Measurements from ENCODE around the gene NACAD.

Gene NACAD

DNA sequence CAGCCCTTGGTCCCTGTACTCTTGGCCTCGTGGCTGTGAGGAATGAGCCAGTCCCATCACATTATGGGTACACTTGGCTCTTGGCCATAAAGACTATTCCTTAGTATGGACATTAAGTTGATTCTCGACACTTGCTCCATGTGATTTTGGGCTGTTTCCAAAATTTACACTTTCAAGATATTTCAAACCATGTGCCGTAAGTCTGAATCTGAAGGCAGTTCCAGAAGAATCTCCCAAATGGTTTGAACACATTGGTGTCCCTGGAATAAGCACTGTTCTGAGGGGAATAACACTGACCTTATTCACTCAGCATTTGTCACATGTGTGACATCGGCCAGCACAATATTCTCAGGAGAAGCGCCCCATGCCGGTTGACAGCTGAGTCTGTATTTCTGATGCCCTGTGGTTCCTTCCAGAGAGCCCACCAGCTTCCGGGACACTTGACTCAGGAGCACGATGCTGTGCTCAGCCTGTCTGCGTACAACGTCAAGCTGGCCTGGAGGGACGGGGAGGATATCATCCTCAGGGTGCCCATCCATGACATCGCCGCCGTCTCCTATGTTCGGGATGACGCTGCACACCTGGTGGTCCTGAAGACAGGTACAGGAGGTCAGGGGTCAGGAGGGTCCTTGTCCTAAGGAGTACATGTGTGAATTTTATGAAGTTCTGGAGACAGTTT lies 24.6 kb downstream of the NACAD start:
- Histone ChIP-seq H3K4me3 (ENCODE audit: low read depth in 1 of 2, low read length in 2 of 2) (no peak overlapping the region), H2AFZ (ENCODE audit: low read depth, low read length) (no peak overlapping the region), H3K27ac (ENCODE audit: low read length) (no peak overlapping the region), H3K4me1 (ENCODE audit: insufficient read depth, low read length) (no peaks in the 10 kb centered on the region), H4K20me1 (ENCODE audit: insufficient read depth, low read length) (peaks cover 75% of the 10 kb centered on the region), H3K9ac (ENCODE audit: low read depth, low read length) (no peak overlapping the region), H3K9me3 (ENCODE audit: insufficient read depth, low read length, severe bottlenecking) (no peaks in the 10 kb centered on the region), H3K36me3 (ENCODE audit: insufficient read depth, low read length) (peaks cover 84% of the 10 kb centered on the region), H3K4me2 (ENCODE audit: insufficient read depth, low read length) (no peak overlapping the region), H3K27me3 (ENCODE audit: insufficient read depth, low read length, poor library complexity) (no peaks in the 10 kb centered on the region), H3K79me2 (ENCODE audit: insufficient read depth, low read length) (peaks cover 94% of the 10 kb centered on the region)
- DNase-seq (no peak), ATAC-seq (ENCODE audit: insufficient read depth, low read depth) (no peak)
- TF ChIP-seq, protein P1, sequence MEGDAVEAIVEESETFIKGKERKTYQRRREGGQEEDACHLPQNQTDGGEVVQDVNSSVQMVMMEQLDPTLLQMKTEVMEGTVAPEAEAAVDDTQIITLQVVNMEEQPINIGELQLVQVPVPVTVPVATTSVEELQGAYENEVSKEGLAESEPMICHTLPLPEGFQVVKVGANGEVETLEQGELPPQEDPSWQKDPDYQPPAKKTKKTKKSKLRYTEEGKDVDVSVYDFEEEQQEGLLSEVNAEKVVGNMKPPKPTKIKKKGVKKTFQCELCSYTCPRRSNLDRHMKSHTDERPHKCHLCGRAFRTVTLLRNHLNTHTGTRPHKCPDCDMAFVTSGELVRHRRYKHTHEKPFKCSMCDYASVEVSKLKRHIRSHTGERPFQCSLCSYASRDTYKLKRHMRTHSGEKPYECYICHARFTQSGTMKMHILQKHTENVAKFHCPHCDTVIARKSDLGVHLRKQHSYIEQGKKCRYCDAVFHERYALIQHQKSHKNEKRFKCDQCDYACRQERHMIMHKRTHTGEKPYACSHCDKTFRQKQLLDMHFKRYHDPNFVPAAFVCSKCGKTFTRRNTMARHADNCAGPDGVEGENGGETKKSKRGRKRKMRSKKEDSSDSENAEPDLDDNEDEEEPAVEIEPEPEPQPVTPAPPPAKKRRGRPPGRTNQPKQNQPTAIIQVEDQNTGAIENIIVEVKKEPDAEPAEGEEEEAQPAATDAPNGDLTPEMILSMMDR (IDR thresholded peaks at IDR 0.05; ENCODE audit: borderline replicate concordance, extremely low read depth, low read length, poor library complexity, severe bottlenecking) = no peak
- TF ChIP-seq EZH2 (IDR thresholded peaks at IDR 0.05; ENCODE audit: borderline replicate concordance, low read depth, low read length, severe bottlenecking) = no peak

DNA sequence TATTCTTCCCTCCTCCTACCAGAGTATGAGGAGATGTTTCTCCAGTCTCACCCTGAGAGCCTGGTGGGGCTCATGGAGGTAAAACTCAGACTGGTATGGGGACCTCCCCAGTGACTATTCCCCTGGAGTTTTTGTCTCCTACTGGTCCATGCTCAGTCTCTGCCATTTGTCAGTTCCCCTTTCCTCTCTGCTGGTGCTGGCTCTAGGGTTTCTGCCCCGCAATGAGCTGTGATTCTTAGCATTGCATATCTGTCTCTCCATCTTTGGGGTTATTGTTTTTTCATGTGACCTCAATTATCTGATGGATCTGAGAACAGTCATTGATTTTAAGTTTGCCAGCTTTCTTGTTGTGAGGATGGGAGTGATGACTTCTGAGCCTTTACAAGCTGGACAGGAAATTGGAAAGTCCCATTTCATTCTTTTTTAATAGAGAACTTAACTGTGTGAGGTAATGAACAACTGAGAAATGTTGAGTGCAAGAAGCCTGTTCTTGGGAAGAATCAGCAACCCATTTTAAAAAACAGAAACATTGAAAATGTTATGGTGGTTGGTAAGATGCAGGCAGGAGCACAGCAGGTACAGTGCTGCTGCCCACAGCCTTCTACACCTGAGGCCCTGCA lies 26.9 kb downstream of the NACAD start:
- H3K27ac ChIP-seq (ENCODE audit: low read length) = peak overlapping the region; percentile 34; the same call in 1 of the 2 replicates
- peaks cover 95% of the 10 kb centered on the region for H3K79me2 ChIP-seq (ENCODE audit: insufficient read depth, low read length)
- no peak for TF ChIP-seq EZH2 (IDR thresholded peaks at IDR 0.05; ENCODE audit: borderline replicate concordance, low read depth, low read length, severe bottlenecking)
- TF ChIP-seq, protein P1 (IDR thresholded peaks at IDR 0.05; ENCODE audit: borderline replicate concordance, extremely low read depth, low read length, poor library complexity, severe bottlenecking) = no peak
- H2AFZ ChIP-seq (ENCODE audit: low read depth, low read length) = no peak overlapping the region
- H3K36me3 ChIP-seq (ENCODE audit: insufficient read depth, low read length) = peaks cover 74% of the 10 kb centered on the region
- no peak for DNase-seq
- no peak for ATAC-seq (ENCODE audit: insufficient read depth, low read depth)
- no peaks in the 10 kb centered on the region for H3K9me3 ChIP-seq (ENCODE audit: insufficient read depth, low read length, severe bottlenecking)
- no peaks in the 10 kb centered on the region for H3K27me3 ChIP-seq (ENCODE audit: insufficient read depth, low read length, poor library complexity)
- no peak overlapping the region for H3K4me2 ChIP-seq (ENCODE audit: insufficient read depth, low read length)
- H4K20me1 ChIP-seq (ENCODE audit: insufficient read depth, low read length) = peaks cover 68% of the 10 kb centered on the region
- no peak overlapping the region for H3K9ac ChIP-seq (ENCODE audit: low read depth, low read length)
- no peak overlapping the region for H3K4me3 ChIP-seq (ENCODE audit: low read depth in 1 of 2, low read length in 2 of 2)
- no peaks in the 10 kb centered on the region for H3K4me1 ChIP-seq (ENCODE audit: insufficient read depth, low read length)

DNA sequence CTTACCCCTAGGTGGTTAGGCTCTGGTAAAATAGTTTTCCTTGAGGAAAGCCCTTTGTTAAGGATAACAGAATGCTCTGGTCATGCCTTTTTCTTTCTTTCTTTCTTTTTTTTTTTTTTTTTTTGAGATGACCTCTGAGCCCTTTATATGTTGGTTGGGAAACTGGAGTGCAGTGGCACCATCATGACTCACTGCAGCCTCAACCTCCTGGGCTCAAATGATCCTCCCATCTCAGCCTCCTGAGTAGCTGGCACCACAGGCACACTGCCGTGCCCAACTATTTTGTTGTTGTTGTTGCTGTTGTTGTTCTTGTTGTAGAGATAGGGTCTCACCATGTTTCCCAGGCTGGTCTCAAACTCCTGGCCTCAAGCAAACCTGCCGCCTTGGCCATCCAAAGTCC lies 27.4 kb downstream of the NACAD start:
- no peaks in the 10 kb centered on the region for H3K9me3 ChIP-seq (ENCODE audit: insufficient read depth, low read length, severe bottlenecking)
- peaks cover 96% of the 10 kb centered on the region for H3K79me2 ChIP-seq (ENCODE audit: insufficient read depth, low read length)
- TF ChIP-seq EZH2 (IDR thresholded peaks at IDR 0.05; ENCODE audit: borderline replicate concordance, low read depth, low read length, severe bottlenecking) = no peak
- TF ChIP-seq, protein P1 (IDR thresholded peaks at IDR 0.05; ENCODE audit: borderline replicate concordance, extremely low read depth, low read length, poor library complexity, severe bottlenecking) = no peak
- H3K27ac ChIP-seq (ENCODE audit: low read length) = 0 out of 2 replicates have a peak overlapping the region, but pooled peaks have one; percentile 34
- no peak overlapping the region for H3K4me2 ChIP-seq (ENCODE audit: insufficient read depth, low read length)
- peaks cover 71% of the 10 kb centered on the region for H3K36me3 ChIP-seq (ENCODE audit: insufficient read depth, low read length)
- H3K9ac ChIP-seq (ENCODE audit: low read depth, low read length) = no peak overlapping the region
- no peak for ATAC-seq (ENCODE audit: insufficient read depth, low read depth)
- peaks cover 66% of the 10 kb centered on the region for H4K20me1 ChIP-seq (ENCODE audit: insufficient read depth, low read length)
- no peaks in the 10 kb centered on the region for H3K4me1 ChIP-seq (ENCODE audit: insufficient read depth, low read length)
- H3K4me3 ChIP-seq (ENCODE audit: low read depth in 1 of 2, low read length in 2 of 2) = no peak overlapping the region
- H2AFZ ChIP-seq (ENCODE audit: low read depth, low read length) = no peak overlapping the region
- no peaks in the 10 kb centered on the region for H3K27me3 ChIP-seq (ENCODE audit: insufficient read depth, low read length, poor library complexity)
- DNase-seq = no peak
